GM11168 (cell line): ENCODE results near the gene STAC.
"Not testable (repeated sequence)": the region's sequence is repeated elsewhere in the genome, so short reads cannot be mapped to it uniquely, and the experiment has no call there.

ENCODE experiments used
- in situ Hi-C: fragments of 300-500 bp; cut with MboI; formaldehyde crosslinking; loops from one replicate; pipeline ENCODE4 v1.12.0; 2022; ENCODE audit warnings: low sequenced_read_pairs; ENCODE audit not compliant: unreplicated experiment

The STAC gene

DNA sequence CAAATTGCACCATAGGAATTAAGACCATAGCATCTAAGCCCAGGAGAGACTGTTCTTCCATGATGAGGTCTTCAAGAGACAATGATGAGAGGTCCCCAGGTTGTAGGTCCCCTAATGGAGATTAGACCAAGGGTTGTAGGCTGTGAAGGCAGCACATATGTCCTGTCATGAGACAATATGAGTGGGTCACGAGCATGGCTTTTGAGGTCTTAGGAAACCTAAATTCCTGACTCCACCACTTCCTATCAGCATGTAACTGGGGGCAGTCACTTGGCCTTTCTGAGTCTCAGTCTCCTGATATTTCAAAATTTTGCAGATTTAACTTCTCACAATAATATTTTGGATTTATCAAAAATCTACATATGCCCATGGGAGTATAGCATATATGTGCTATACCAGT lies 31.3 kb downstream of the STAC start:
- in situ Hi-C loops: no loop called here

- in situ Hi-C loops: no loop called here
Measured at GRCh38 chr3:36416599-36416998, 36.3 kb downstream of the STAC start.

DNA sequence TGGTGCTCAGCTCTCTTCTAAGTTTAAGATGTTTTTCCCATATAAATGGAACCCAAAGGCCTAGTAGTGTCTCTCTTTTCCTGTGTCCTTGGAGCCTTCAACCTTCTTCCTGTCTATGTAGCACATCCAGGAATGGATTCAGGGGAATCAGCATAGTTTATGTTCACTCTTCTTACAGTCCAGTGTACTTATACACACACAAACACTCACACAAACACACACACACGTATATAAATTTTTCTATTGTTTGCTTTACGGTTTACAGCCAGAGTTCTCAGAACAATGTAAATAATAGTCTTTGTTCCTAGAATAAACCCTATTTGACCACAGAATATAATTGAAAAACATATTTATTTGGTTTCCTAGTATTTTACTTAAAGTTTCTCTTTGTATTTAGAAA lies 36.9 kb downstream of the STAC start:
- in situ Hi-C loops: no loop called here

GRCh38 chr3:36418296-36418695 lies 38.0 kb downstream of the STAC start:
- in situ Hi-C loops: no loop called here

- in situ Hi-C loops: no loop called here
Measured at GRCh38 chr3:36428445-36428844, 48.1 kb downstream of the STAC start.

DNA sequence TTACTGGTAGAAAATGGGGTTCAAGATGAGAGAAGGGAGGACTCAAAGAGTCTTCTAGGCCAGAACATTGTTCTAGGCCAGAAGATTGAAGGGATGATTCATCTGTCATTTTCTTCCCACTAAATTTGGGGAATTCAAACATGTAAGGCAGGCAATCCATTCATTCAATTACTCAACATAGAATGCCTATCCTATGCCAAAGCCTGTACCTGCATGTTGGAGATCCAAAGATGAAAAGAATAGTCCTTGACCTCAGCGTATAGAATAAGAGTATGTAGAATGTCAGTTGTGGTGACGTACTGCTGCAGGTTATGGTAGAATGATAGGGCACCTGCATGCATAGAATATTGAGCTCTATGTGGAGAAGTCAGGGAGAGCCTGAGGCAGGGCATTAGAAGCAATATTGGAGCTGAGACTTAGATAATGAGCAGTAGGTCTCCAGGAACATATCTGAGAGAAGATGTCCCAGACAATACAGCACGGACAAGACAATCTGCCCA lies 49.7 kb downstream of the STAC start:
- in situ Hi-C loops: no loop called here

DNA sequence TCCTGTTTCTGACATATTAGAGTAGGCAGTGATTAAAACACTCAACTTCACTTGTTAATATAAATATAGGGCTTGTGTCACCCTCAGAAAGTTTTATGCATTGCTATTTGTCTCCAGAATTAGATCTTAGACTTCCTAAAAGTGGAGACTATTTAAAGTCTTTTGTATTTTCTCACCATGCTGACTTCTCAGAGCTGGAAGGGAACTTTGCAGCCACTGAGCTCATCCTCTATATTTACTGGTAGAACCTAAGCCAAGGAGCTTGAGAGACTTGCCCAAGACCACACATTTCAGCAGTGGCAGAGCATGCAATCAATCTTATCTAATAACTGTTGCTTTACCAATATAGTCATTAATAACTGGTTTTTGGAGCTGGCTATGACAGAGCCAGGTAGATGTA lies 53.2 kb downstream of the STAC start:
- in situ Hi-C loops: no loop called here

GRCh38 chr3:36434687-36435426 lies 54.6 kb downstream of the STAC start:
- in situ Hi-C loops: no loop called here

DNA sequence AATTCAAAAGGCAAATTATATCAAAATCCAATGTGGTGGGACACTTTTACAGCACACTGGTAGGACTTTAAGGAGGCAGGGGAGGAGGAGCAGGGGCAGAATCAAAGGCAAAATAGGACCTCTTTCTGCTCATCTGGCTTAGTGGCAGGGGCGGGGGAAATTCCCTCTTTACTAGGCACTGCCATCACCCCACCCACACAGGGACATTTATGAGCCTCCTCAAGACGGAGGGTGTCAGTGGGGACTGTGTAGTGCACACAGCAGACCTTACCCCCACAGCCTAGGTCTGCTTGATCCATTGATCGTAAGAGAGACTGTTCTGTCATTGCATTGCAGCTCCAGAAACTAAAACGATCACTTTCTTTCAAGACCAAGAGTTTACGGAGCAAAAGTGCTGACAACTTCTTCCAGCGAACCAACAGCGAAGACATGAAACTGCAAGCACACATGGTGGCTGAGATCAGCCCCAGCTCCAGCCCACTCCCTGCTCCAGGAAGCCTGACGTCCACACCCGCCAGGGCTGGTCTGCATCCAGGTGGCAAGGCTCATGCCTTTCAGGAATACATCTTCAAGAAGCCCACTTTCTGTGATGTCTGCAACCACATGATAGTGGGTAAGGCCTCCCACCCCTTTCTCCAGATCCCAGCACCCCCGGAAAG lies 62.9 kb downstream of the STAC start:
- in situ Hi-C loops: no loop called here

- in situ Hi-C loops: no loop called here
Measured at GRCh38 chr3:36444909-36445308, 64.6 kb downstream of the STAC start.

DNA sequence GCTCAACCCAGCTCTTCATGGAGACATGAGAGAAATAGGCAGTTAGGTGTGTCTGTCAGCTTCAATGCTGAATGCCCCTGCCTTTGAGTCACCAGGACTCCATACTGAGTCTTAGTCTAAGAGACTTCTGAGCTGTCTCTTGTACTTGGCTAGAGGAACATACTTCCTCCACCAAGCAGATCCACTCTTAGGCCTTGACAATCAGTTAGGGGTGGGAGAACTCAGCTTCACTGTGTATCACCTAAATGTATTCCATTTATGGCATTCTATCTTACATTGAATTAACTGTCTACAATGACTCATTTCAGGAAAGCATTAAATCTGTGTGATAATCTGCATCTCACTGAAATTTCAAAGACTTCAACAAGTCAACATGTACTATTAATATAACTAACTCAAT lies 66.0 kb downstream of the STAC start:
- in situ Hi-C loops: no loop called here

- in situ Hi-C loops: no loop called here
Measured at GRCh38 chr3:36447061-36447460, 66.8 kb downstream of the STAC start.

GRCh38 chr3:36451816-36452215 lies 71.5 kb downstream of the STAC start:
- in situ Hi-C loops: no loop called here

- in situ Hi-C loops: not testable (repeated sequence)
Measured at GRCh38 chr3:36453213-36453612, 72.9 kb downstream of the STAC start.

GRCh38 chr3:36453896-36454295 lies 73.6 kb downstream of the STAC start:
- in situ Hi-C loops: not testable (repeated sequence)

DNA sequence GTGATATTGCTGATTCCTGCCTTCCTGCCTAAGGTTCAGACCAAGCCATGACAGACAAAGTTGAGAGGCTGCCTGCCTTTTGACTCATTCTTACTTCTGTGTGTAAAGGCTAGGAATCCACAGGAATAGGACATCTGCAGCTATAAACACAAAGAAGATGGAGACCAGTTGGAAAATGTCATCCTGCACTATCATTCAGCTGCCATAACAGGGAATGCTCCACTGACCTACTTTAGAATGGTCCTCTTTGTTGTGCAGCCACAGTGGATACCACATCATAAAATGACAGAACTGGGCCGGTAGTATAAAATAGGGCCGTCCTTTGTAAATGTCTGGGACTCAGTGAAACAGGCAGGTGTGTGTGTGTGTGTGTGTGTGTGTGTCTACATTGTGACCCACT lies 75.1 kb downstream of the STAC start:
- in situ Hi-C loops: no loop called here

DNA sequence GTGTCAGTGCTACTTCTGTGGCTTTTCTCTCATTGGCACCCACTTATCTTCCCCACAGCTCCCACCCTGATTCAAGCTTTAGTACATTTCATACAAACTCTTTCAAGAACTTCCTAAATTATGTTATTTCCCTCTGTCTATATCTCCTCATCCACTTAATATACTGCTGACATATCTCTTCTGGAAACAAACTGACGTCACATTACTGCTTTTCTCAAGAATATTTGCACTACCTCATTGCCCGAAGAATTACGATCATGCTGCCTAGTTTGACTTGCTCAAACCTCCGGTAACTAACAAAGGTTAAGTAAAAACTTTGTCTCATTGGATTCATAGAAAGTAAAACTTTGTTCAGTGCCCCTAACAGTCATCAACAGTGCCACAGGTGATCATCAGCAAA lies 76.5 kb downstream of the STAC start:
- in situ Hi-C loops: no loop called here

- in situ Hi-C loops: no loop called here
Measured at GRCh38 chr3:36457667-36458066, 77.4 kb downstream of the STAC start.

DNA sequence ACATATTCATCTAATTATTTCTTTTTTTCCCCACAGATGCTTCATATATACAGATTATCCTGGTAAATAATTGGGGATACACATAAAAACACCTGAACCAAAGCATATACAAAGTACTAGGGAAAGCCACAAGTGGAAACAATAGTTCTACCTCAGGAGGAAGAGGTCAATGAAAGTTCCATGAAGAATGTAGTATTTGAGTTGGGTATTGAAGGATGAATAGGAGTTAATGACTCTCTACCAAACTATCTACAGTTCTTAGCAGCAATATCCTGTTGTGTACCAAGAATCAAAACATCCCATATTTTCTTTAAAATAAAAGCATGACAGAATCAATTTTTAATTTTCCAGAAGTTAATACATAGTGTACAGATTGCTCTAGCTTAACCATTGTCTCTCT lies 78.9 kb downstream of the STAC start:
- in situ Hi-C loops: no loop called here

- in situ Hi-C loops: no loop called here
Measured at GRCh38 chr3:36461597-36461996, 81.3 kb downstream of the STAC start.

DNA sequence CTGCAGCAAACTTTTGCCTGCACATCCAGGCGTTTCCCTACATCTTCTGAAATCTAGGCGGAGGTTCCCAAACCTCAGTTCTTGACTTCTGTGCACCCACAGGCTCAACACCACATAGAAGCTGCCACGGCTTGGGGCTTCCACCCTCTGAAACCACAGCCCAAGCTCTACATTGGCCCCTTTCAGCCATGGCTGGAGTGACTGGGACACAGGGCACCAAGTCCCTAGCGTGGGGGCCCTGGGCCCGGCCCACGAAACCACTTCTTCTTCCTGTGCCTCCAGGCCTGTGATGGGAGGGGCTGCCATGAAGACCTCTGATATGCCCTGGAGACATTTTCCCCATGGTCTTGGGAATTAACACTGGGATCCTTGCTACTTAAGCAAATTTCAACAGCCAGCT lies 91.7 kb downstream of the STAC start:
- in situ Hi-C loops: not testable (repeated sequence)

DNA sequence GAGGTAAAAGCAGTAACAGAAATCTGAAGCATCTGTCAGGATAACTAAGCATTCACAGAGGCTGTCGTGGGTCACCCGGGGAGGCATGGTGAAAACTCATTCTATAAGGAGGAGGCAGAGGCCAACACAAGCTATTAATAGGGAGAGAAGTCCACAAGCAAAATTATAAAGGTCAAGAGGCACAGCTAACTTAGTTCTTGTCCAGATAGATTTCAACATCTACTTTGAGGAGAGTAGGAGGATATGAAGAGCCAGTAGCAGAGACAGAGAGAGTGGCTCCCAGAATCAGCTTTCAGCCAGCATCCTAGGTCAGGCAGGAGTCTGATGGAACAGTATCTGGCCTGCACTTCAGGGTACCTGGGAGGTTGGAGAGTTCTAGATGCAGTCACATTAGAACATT lies 95.3 kb downstream of the STAC start:
- in situ Hi-C loops: no loop called here
